Breast epithelium (tissue), 3 donors: ENCODE data around the gene BCAS3.

Experiments
- POLR2A ChIP-seq: fragments of 450-650 bp; IDR thresholded peaks from one replicate; pipeline ENCODE4 v1.6.1; 2016; ENCODE audit warnings: antibody characterized with exemption, mild to moderate bottlenecking, moderate library complexity
- POLR2AphosphoS5 ChIP-seq, 3 donors: sonication (generic); formaldehyde crosslinking; IDR thresholded peaks; one replicate each; pipeline ENCODE4 v1.6.1; 2017; ENCODE audit warnings: antibody characterized with exemption in 3 of 3
- TF ChIP-seq, protein P1 (sequence below), 3 donors: fragments of 450-650 bp; IDR thresholded peaks; one replicate each; pipeline ENCODE4 v1.5.1; 2016 to 2017; ENCODE audit warnings: antibody characterized with exemption in 3 of 3, mild to moderate bottlenecking in 3 of 3, moderate library complexity in 3 of 3

DNA sequence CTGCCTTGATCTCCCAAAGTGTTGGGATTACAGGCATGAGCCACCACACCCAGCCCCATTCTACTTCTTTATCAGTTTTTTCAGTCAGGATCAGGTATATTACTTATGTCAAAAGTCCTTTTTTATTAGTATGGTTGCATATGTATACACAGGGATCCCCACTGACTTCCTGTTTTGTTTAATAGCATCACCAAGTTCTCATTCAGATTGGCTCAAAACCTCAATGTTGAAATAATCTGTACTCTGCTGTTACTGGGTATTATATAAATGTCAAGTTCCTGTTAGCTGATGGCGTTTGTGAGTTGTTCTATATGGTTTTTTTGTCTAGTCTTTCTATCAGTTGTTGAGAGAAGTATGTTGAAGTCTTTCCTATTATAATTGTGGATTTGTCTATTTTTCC is 168.5 kb downstream of the BCAS3 start:
- no peak for TF ChIP-seq POLR2A
- TF ChIP-seq, protein P1, sequence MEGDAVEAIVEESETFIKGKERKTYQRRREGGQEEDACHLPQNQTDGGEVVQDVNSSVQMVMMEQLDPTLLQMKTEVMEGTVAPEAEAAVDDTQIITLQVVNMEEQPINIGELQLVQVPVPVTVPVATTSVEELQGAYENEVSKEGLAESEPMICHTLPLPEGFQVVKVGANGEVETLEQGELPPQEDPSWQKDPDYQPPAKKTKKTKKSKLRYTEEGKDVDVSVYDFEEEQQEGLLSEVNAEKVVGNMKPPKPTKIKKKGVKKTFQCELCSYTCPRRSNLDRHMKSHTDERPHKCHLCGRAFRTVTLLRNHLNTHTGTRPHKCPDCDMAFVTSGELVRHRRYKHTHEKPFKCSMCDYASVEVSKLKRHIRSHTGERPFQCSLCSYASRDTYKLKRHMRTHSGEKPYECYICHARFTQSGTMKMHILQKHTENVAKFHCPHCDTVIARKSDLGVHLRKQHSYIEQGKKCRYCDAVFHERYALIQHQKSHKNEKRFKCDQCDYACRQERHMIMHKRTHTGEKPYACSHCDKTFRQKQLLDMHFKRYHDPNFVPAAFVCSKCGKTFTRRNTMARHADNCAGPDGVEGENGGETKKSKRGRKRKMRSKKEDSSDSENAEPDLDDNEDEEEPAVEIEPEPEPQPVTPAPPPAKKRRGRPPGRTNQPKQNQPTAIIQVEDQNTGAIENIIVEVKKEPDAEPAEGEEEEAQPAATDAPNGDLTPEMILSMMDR (IDR thresholded peaks at IDR 0.05) = no peak
- TF ChIP-seq POLR2AphosphoS5 (IDR thresholded peaks at IDR 0.05) = no peak
